GM04503 (cell line): ENCODE data around the gene HPS1.

Source experiments
- DNase-seq: peaks from one replicate; pipeline ENCODE4 v3.0.0-alpha.2; 2012; ENCODE audit warnings: low read depth

HPS1 gene

GRCh38 chr10:98432330-98432729 lies 14.4 kb downstream of the HPS1 start:
- no peak for DNase-seq

DNA sequence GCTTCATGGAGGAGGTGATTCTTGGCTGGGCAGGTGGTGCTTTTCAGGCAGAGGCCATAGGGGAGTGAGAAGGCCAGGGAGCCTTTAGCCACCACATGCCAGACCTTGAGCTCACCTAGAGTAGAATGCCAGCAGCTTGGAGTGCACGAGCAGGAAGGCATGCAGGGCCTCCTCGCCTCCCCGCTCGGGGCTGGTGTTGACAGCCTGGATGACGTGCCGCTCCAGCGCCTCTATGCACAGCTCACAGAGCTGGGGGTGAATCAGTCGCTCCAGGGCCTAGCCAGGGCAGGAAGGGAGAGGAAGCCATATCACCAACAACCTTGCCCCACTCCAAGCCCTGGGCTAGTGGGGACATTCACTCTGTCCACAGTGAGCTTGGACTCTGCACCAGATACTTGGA lies 15.7 kb downstream of the HPS1 start:
- no peak for DNase-seq

DNA sequence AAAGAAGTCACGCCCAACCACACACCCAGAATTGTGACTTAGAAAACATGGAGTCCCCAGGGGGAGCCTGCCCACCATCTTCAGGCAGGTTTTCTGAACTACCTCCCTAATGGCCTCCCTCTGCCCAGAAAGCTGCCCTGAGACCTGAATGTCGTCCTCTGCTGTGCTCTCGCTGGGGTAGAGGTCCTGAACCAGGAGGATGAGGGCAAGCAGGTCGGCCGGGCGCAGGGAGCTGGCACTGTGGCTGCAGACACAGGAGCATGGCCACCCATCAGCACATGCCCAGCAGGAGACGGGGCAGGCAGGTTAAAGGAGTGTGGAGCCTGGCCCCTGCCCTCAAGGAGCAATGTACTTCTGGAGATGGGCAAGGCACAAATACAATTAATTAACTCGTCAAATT lies 16.3 kb downstream of the HPS1 start:
- no peak for DNase-seq

- DNase-seq = no peak
Measured at GRCh38 chr10:98429320-98430072, 17.2 kb downstream of the HPS1 start.

DNA sequence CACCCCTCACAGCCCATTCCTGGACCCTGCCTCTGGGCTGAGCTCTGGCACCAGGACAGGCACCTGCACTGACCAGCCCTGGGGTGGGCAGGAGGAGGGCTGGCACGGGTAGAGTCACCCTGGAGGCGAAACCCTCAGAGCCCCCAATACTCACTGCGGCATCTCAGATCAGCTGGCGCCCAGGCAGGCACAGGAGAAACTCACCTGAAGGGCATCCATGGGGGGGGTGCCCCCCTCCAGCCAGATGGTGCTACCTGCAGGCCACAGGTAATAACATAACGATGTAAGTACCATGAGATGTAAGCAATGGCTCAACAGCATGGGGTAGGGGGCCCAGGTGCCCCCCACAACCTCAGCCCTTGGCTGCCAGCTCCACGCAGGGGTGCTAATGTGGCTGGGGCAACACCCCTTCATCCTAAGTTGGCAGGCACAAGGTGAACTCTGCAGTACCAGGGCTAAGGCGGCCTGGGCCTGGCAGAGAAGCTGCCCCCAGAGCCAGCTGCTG lies 19.7 kb downstream of the HPS1 start:
- no peak for DNase-seq

- no peak for DNase-seq
Measured at GRCh38 chr10:98425511-98426352, 21.0 kb downstream of the HPS1 start.

GRCh38 chr10:98424295-98425254 lies 22.2 kb downstream of the HPS1 start:
- DNase-seq = no peak

- DNase-seq = no peak
Measured at GRCh38 chr10:98423691-98424120, 23.0 kb downstream of the HPS1 start.

- DNase-seq = no peak
Measured at GRCh38 chr10:98422182-98422581, 24.6 kb downstream of the HPS1 start.

GRCh38 chr10:98420786-98421185 lies 25.9 kb downstream of the HPS1 start:
- no peak for DNase-seq

DNA sequence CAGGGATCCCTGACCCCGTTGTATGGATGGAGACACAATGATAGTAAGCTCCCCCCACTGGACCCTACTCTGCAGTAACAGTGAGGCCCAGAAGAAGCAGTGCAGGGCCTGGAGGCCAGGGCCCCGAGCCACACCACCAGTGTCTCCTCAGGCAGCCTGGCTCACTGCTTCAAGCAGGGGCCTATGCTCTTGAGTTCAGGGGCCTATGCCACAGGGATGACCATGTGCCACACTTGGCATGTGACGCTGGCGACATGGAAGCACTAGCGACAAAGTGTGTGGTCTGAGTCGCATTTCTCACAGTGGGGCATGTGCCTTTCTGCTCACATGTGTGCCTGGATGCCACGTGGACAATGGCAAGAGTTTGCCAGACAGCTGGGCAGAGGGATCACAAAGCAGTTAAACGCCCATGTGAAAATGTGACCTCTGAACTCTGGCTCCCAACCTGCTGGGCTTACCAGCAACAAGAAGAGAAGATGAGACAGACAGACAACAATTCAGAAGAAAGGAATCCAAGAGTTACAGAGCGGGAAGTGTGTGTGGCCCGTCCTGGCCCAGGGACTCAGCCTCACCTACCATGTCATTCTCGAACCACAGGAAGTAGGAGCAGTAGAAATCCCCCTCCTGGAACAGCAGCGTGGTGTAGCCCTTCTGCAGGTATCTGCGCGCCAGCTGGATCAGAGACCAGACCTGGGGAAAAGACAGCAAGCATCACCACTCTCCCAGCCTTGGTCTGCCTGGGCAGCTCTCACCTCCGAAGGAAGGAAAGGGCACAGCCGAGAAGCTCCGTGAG lies 27.1 kb downstream of the HPS1 start:
- no peak for DNase-seq

- no peak for DNase-seq
Measured at GRCh38 chr10:98418665-98419468, 27.9 kb downstream of the HPS1 start.

DNA sequence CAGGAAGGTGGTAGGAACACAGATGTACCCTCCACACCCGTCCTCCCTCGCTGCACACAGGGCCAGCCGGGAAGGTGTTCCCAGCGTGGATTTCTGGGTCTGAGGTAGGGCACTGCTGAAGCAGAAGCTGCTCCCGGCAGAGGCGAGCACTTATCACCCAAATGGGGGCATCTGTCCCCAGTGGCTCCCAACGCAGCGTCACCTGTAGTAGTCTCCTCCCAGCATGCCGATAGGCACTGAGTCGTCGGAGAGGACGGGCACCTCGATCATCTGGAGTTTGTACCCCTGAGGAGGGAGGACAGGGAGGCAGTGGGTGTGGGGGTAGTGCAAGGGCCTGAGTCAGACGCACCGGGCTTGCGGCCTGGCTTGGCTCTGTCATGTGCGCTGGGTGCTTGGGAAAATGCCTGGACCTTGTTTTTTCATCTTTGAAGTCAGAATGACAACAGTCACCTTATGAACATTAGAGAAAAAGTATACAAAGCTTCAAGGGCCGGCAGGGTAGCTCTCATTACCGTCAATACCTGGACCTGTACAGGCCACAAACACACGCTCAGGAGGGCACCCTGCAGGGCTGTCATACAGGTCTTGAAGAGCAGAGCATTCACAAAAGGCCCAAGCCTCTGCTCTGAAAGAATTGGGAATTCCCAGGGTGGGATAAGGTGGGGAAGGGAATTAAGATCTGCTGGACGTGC lies 28.6 kb downstream of the HPS1 start:
- no peak for DNase-seq

DNA sequence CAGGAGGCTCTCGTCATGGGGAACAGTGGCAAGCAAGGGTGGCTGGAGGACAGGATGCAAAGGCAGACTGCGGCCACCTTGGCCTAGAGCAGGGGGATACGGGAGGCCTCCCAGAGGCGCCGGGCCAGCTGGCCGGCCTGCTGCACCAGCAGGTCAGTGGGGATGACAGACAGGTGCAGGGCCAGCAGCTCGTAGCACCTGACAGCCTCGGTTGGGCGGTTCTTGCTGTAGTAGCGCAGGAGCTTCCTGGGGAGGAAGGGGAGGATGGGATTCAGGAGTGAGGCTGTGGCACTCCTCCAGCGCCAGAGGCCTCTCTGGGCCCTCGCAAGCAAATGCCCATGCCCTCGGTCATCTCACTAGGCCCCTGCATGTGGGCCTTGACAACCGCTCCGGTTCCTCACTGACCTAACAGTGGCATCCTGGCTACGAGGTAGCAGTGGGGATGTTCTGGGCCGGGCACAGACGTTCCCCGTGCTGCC lies 29.2 kb downstream of the HPS1 start:
- no peak for DNase-seq

- no peak for DNase-seq
Measured at GRCh38 chr10:98416606-98417388, 29.9 kb downstream of the HPS1 start.

DNA sequence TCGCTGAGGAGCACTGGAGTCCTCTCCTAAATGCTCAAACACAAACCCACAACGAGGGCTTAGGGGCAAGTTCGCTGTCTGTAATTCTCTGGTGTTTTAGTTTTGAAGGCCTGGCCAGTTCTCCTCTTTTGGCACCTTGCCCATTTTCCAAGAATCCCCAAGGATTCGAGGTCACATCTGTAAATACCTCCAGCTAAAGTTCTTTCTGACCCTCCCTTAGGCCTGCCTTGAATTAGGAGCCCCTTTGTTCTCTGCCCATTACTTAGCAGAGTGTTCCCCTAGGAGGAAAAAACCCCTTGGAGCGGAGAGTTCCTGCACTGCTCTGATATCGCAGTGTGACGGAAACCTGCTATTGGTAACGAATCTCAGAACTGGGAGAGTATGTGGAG lies 31.0 kb downstream of the HPS1 start:
- no peak for DNase-seq

DNA sequence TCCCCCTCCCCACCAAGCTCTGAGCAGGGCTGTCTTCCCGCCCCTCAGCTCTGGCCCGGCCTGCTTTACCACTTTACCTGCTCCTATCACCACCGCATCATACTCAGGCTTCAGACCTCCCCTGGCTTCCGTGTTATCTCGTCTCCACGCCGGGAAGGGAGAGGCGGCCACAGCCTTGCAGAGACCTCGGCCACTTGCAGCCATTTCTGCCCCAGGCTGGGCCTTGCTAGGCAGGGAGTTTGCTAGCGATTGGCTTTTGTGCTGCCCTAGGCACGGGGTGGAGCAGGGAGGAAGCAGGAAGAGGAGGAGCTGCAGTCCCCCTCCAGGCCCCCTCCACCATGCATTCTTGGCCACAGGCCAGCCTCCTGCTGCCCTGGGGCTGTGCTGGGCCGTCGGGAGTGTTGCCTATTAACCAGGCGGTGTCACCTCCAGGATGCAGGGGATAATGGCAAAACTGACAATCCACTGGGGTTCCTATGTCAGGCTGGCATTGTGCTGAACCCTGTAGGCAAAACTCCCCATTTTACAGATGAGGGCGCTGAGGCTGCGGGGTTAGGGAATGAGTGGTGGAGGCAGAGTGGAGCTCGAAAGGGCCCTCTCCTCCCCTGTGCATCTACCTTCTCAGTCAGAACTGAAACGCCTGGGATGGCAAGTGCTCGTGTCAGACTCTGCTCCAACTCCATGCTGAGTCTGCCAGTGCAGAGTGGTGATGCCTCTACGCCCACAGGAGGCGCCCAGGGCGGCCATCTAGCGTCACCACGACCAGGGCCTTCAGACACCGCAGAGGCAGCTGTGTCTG lies 31.6 kb downstream of the HPS1 start, which contains the start of gene PYROXD2:
Gene PYROXD2, minus strand, starts transcription at position 251 of the 799 bp plus-strand sequence. Its CDS starts 47 bp downstream, at position 204.
- peak; percentile 76 for DNase-seq

DNA sequence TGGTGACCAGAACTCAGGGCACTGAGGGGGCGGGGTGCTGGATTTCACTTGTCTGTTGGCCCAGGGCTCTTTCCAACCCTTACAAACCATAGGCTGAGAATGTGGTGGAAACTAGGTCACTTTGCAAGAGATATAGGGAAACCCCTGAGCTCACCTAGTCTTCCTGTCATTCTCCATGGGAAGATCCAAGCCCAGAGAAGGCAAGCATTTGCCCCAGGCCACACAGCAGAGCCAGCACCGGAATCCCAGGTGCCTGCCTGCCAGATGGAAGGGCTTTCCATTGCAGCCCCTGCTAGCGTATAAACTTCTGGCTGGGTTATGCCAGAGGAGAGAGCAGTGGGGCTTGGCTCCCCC lies 32.2 kb downstream of the HPS1 start:
- DNase-seq = no peak
